Omental fat pad (tissue), 4 donors: ENCODE data around the gene PROP1. TPM values are rescaled to one million over a fixed set of nuclear protein-coding genes. Genes with fewer than 3 reads are reported as not detected.

Experiments
- ATAC-seq: fragments of 150-250 bp; one replicate; pipeline ENCODE4 v1.9.1; 2016; ENCODE audit warnings: mild to moderate bottlenecking, moderate library complexity; ENCODE audit not compliant: low FRiP score
- DNase-seq: peaks from one replicate; pipeline ENCODE4 v3.0.0-alpha.2; 2019; ENCODE audit warnings: low spot score
- CTCF ChIP-seq, 3 donors: fragments of 450-650 bp; IDR thresholded peaks; one replicate each; pipeline ENCODE4 v1.5.1; 2016 to 2017; ENCODE audit warnings: antibody characterized with exemption in 3 of 3, mild to moderate bottlenecking in 3 of 3, moderate library complexity in 2 of 3
- total RNA-seq, 4 donors: library from RNA; depleted of rRNA; stranded (reverse); fragments of >200 nt; gene quantifications; one replicate each; pipeline ENCODE4 v1.1.0, GENCODE V29; 2016

The PROP1 gene
- total RNA-seq, 4 donors from 2014 or later, result not detected

- DNase-seq, result no peak
- no peak for ATAC-seq
- no peak for TF ChIP-seq CTCF (IDR thresholded peaks at IDR 0.05)
These were observed 747 bp upstream of the PROP1 start for GRCh38 chr5:177996660-177997318.

- DNase-seq, result no peak
- TF ChIP-seq CTCF (IDR thresholded peaks at IDR 0.05), result no peak
These were observed 1.4 kb downstream of the PROP1 start for GRCh38 chr5:177994561-177995190.

DNA sequence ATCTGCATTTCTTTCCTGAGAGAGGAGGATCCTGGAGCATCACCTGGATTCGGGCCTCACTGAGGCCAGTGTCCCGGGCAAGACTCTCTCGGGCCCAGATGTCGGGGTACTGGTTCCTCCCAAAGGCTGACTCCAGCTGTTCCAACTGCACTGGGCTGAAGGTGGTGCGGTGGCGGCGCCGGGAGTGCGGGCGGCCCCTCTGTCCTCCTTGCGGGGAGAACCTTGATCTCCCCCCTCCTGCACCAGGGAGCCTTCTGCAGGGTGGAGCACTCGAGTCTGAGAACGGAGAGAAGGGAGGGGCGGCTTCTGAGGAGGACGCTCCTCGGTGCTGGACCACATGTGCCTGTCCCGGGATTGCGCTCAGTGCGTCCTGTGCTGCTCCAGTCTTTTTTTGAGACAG is 2.0 kb downstream of the PROP1 start:
- TF ChIP-seq CTCF (IDR thresholded peaks at IDR 0.05), result no peak
- DNase-seq, result no peak
- no peak for ATAC-seq

More at GRCh38 chr5:177994561-177995190, 1.4 kb downstream of the PROP1 start:
- ATAC-seq, result no peak

- no peak for DNase-seq
- ATAC-seq, result no peak
- no peak for TF ChIP-seq CTCF (IDR thresholded peaks at IDR 0.05)
These were observed 3.6 kb downstream of the PROP1 start for GRCh38 chr5:177992466-177992865.

DNA sequence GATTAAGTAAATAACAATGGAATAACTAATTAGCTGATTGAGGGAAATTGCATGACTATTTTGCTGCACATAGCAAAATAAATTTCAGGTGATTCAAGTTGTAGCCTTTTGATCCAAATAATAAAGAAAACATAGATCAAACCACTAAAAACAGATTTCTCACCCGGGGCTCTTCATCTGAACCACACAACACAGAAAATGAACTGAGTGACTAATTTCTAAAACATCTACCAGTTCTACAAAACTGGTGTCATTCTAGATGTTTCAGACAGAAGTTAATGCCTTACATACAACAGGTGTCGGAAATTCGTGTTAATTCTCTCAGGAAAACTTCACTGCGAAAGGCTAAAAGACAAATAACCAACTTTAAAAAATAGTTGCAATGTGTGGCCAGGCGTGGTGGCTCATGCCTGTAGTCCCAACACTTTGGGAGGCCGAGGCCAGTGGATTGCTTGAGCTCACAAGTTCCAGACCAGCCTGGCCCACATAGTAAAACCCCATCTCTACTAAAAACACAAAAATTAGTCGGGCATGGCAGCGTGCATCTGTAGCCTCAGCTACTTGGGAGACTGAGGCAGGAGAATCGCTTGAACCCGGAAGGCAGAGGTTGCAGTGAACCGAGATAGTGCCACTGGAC is 6.9 kb downstream of the PROP1 start:
- TF ChIP-seq CTCF (IDR thresholded peaks at IDR 0.05), result no peak
- no peak for DNase-seq
- no peak for ATAC-seq

- ATAC-seq, result no peak
- DNase-seq, result no peak
- no peak for TF ChIP-seq CTCF (IDR thresholded peaks at IDR 0.05)
These were observed 8.7 kb downstream of the PROP1 start for GRCh38 chr5:177987326-177987725.
